HAP-1 (cell line): ENCODE data around the gene MEIS1.
A peak's percentile ranks its signal among the peaks of the same experiment; 100 is the strongest.

Source experiments
- DNase-seq, 2 experiments: peaks; one replicate each; pipeline ENCODE4 v3.0.0-alpha.2; 2016 to 2020; ENCODE audit warnings: low spot score in 2 of 2
- H3K27me3 ChIP-seq: fragments of 250-450 bp; sonication (Bioruptor Pico); 2 replicates; pipeline ENCODE4 v1.5.1; 2020; ENCODE audit warnings: low read depth, mild to moderate bottlenecking, moderate library complexity
- H3K36me3 ChIP-seq: fragments of 250-450 bp; sonication (Bioruptor Pico); replicated peaks from 2 replicates; pipeline ENCODE4 v1.5.1; 2020; ENCODE audit warnings: mild to moderate bottlenecking
- H3K4me1 ChIP-seq: fragments of 250-450 bp; sonication (Bioruptor Pico); 2 replicates; pipeline ENCODE4 v1.5.1; 2020; ENCODE audit warnings: mild to moderate bottlenecking
- H3K4me3 ChIP-seq: fragments of 250-450 bp; sonication (Bioruptor Pico); 2 replicates; pipeline ENCODE4 v1.5.1; 2020; ENCODE audit warnings: mild to moderate bottlenecking, moderate library complexity
- H3K9me3 ChIP-seq: fragments of 250-450 bp; sonication (Bioruptor Pico); 2 replicates; pipeline ENCODE4 v1.5.1; 2020; ENCODE audit warnings: mild to moderate bottlenecking, moderate library complexity
- in situ Hi-C: fragments of 300-500 bp; cut with MboI; formaldehyde crosslinking; loops from 3 replicates; pipeline ENCODE4 v1.14.3; 2020; ENCODE audit warnings: low sequenced_read_pairs, inconsistent platforms, mixed read lengths

Gene MEIS1

DNA sequence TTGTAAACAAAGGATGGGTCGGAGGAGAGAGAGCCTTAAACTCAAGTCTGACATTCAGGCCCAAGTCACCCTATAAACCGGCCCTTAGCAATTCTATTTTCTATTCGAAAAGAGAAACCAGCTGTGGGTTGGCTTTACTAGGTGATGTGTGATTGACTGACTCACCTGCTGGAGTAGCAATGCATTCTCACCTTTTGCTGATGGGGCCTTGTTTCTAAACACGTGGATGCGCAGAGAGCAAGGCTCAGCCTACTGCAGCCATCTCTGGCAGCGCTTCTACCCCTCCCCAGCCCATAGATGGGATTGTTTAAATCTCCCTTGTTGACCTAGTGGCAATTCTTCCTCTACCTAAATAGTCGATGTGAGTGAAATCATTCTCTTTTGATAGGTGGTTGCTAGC lies 138.5 kb downstream of the MEIS1 start:
- Histone ChIP-seq H3K36me3 (no peaks in the 10 kb centered on the region), H3K27me3 (peaks cover 12% of the 10 kb centered on the region), H3K4me1 (peaks cover 22% of the 10 kb centered on the region), H3K9me3 (no peaks in the 10 kb centered on the region), H3K4me3 (no peak overlapping the region)
- in situ Hi-C loops: loop anchor here (25.0 kb wide), 1 partner anchor 936 kb away; no protein-coding TSS in a partner anchor
- DNase-seq: no peak

DNA sequence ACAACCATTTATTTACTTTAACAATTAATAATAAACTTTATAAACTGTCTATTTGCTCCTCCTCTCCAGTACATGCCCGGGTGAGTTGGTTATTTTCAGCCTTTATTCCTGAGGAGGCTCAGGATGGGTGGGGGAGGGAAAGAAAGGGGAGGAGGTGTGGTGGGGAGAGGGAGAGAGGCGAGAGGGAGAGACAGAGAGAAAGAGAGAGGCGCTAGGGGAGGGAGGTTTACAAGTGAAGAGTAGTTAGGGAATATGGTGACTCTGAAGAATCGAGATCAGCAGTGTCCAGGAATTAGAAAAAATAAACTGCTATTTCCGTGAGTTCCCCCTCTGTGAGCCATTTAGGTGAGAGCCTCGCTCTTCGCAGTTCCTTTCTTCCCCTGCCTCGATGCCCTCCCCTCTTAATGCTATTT lies 138.9 kb downstream of the MEIS1 start:
- Histone ChIP-seq H3K36me3 (no peaks in the 10 kb centered on the region), H3K27me3 (peaks cover 16% of the 10 kb centered on the region), H3K4me1 (peaks cover 21% of the 10 kb centered on the region), H3K4me3 (no peak overlapping the region), H3K9me3 (no peaks in the 10 kb centered on the region)
- in situ Hi-C loops: loop anchor here (25.0 kb wide), 1 partner anchor 937 kb away; no protein-coding TSS in a partner anchor
- DNase-seq: peak in 1 of 2 experiments; percentile 28

DNA sequence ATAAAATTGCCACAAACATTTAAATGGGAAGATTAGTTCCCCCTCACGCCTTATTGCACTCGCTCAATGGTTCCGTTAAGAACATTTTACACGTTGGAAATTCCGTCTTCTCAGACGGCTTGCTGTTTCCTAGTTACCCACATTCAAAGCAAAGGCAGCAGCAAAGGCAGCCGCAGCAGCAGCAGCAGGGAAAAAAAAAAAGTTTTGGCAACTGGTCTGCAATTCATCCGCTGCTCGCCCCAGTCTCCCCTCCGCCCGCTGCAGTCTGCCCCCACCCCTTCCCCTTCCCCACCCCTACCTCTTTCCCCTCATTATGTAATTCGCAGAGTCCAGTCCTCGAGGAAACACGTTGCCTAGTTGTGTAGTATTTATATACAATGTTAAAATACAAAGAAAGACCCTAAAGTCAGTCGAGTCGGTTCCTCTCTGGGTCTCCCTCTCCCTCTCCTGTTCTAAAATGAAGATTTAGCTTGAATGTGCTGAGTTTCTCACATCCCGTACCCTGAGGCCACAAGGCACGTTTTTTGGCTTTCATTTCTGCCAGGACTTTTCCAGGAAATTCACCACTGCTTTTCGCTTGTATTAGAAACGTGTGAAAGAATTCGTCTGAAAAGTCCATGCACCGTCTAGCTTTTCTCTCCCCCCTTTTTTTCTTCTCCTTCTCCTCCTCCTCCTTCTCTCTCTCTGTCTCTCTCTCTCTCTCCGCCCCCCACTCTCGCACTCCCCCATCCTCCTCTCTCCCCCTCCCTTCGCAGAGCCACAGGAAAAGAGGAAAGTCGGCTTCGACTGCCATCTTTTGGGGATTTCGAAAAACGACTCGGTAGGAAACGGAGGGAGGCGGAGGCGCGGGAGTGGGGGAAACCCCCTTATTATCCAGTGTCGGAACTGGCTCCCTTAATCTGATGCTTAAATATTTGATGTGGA lies 140.0 kb downstream of the MEIS1 start:
- no peaks in the 10 kb centered on the region for H3K36me3 ChIP-seq
- H3K4me1 ChIP-seq: peaks cover 11% of the 10 kb centered on the region
- peak overlapping the region; percentile 27 for H3K4me3 ChIP-seq
- H3K9me3 ChIP-seq: no peaks in the 10 kb centered on the region
- peaks cover 27% of the 10 kb centered on the region for H3K27me3 ChIP-seq
- in situ Hi-C loops: loop anchor here (5.0 to 25.0 kb wide), 2 partner anchors 148 to 938 kb away; no protein-coding TSS in a partner anchor
- DNase-seq: peak; percentile 74 to 84

DNA sequence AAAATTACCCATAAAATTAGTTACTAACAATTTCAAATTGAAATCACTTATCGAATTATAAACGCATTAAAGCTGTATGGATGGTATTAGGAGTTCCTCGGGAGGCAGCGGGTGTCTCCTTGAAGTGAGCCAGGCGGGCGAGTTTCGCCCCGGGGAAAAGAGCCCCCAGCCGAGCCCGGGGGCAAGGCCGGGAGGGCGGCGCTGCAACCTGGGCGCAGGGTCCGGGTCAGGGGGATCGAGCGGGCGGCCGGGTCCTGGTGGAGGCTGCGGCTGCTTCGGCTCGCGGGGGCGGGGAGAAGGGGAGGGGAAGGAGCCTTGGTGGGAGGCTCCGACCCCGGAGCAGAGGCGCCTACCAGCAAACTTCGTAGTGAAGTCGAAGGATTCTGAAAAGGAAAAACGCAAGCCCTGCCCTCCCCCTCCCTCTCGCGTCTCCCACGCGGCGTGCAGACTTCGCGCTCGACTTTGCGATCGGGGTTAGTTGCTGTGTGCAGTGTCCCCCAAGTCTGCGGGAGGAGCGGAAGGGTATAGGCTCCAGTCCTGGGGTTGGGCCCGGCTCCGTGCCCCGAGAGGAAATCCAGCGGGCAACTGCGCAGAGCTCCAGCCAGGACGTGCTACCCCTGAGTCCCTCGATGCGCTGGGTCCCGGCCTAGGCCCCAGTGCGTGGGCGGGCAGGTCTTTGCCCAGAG lies 140.8 kb downstream of the MEIS1 start:
- Histone ChIP-seq H3K27me3 (peaks cover 35% of the 10 kb centered on the region), H3K4me1 (peaks cover 5% of the 10 kb centered on the region), H3K9me3 (no peaks in the 10 kb centered on the region), H3K4me3 (peak overlapping the region; percentile 27), H3K36me3 (no peaks in the 10 kb centered on the region)
- in situ Hi-C loops: loop anchor here (5.0 kb wide), 1 partner anchor 148 kb away; no protein-coding TSS in a partner anchor
- peak in 1 of 2 experiments; percentile 33 for DNase-seq

DNA sequence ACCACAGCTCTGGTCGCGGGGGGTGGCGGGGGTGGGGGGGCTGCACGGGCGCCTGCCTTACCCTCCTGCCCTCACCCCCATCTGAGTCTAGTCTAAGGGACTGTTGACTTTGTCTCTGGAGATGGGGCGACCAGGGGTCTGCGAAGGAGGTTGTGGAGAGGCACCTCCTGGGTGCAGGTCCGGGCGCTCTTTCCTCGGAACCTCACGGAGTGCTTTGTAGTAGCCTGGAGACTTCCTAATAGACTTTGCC lies 141.3 kb downstream of the MEIS1 start:
- peaks cover 40% of the 10 kb centered on the region for H3K27me3 ChIP-seq

DNA sequence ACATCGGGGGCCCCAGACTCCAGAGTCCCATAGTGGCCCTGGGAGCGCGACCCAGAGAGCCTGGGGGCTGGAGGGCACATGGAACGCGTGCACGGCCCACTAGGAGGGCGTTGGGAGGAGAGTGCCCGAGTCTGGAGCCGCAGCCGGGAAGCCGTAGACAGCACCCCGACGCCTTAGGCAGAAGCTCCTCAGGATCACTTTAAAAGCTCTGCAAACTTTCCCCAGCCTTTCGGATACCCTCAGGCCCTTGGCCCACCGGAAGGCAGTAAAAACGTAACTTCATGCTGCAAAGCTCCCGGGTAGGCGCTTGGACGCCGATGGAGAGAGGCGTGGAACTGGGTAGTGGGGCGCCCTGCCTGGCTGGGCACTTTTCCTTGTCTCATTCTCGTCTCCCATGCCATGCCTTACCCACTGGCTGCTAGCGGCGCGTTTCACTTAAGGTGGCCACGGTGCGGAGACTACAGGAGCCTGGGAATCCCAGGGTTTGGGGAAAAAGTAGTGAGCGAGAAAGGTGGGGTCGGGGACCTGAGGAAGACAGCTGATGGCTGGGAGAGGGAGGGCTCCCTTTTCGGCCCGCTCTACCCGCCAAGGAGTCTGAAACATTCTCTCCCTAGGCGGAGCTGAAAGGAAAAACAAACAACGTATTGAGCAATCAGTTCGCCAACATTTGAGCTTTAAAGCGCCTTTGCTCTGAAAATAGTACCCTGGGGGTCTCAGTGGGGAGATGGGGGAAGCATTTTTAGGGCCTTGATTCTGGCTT lies 141.8 kb downstream of the MEIS1 start:
- Histone ChIP-seq H3K4me3 (no peak overlapping the region), H3K9me3 (no peaks in the 10 kb centered on the region; the same call in 1 of the 2 replicates), H3K36me3 (no peaks in the 10 kb centered on the region), H3K4me1 (peaks cover 5% of the 10 kb centered on the region), H3K27me3 (peaks cover 45% of the 10 kb centered on the region)
- in situ Hi-C loops: loop anchor here (5.0 kb wide), 1 partner anchor 149 kb away; no protein-coding TSS in a partner anchor
- DNase-seq: no peak

More for the DNA sequence above, 141.3 kb downstream of the MEIS1 start:
- Histone ChIP-seq H3K4me3 (no peak overlapping the region), H3K4me1 (peaks cover 5% of the 10 kb centered on the region), H3K9me3 (no peaks in the 10 kb centered on the region), H3K36me3 (no peaks in the 10 kb centered on the region)
- no peak for DNase-seq
- in situ Hi-C loops: loop anchor here (5.0 kb wide), 1 partner anchor 149 kb away; no protein-coding TSS in a partner anchor

DNA sequence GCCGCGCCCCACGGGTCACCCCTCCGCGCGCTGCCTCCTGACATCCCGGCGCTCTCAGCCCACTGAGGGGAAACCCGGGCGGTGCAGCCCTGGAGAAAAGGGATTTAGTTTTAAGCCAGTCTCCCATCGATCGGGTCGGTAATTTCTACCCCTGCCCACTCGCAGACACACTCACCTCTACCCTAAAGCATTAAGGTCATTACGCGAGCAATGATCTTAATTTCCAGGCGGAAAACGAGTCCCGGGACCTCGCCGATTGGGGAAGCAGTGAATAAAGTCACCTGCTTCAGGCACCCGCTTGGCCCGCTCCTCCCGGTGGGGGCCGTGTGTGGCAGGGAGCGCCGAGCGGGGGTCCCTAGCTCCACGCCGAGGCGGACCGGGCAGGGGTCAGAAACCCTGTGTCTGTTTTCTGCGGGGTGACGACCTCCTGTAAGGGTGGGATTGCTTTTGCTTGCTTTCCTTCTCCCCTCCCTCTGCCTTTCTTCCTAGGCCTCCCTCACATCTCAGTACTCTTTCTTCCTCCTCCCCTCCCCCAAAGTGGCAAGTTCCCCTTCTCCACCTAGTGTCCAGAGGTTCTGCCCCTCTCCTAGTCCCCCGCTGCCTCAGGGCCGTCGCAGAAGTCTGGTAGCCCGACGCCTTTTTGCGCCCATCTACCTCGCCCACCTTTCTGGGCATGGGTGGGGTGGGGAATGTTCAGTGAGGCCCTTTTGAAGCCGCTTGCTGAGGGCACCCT lies 142.6 kb downstream of the MEIS1 start:
- no peaks in the 10 kb centered on the region; the same call in 1 of the 2 replicates for H3K9me3 ChIP-seq
- DNase-seq: no peak
- peaks cover 52% of the 10 kb centered on the region for H3K27me3 ChIP-seq
- no peak overlapping the region for H3K4me3 ChIP-seq
- peaks cover 5% of the 10 kb centered on the region for H3K4me1 ChIP-seq
- H3K36me3 ChIP-seq: no peaks in the 10 kb centered on the region
- in situ Hi-C loops: loop anchor here (5.0 kb wide), 1 partner anchor 150 kb away; no protein-coding TSS in a partner anchor

DNA sequence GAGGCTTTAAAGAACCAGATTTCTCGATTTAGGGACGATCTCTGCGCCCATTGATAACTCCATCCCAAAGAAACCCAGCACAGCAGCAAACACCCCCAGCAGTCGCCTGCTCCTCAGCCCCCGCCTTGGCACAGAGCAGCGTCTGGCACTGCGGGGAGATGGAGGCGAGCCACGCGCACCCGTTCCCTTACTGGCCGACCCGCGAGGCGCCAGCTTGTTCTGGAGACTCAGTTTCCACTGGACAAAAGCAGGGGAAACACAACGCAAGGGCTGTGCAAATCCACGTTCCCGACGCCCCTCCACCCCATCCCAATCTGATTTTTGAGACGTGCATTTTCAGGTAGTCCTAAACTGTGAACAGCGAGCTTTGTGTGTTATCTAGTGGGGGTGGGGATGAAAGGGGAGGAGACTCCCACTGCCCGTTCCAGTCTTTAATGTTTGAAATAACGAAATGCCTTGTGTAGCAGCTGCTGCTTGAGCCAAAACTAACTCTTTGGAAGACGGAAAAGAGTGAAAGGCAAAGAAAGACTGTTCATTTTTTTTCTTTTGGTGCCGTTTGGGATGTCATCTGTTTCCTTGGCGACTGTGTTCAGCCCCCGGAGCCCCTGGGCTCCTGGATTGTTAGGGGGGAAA lies 143.2 kb downstream of the MEIS1 start:
- Histone ChIP-seq H3K9me3 (no peaks in the 10 kb centered on the region; the same call in 1 of the 2 replicates), H3K4me3 (no peak overlapping the region), H3K27me3 (peaks cover 59% of the 10 kb centered on the region), H3K36me3 (no peaks in the 10 kb centered on the region), H3K4me1 (peaks cover 5% of the 10 kb centered on the region)
- DNase-seq: no peak
- in situ Hi-C loops: loop anchor here (5.0 kb wide), 1 partner anchor 151 kb away; no protein-coding TSS in a partner anchor

DNA sequence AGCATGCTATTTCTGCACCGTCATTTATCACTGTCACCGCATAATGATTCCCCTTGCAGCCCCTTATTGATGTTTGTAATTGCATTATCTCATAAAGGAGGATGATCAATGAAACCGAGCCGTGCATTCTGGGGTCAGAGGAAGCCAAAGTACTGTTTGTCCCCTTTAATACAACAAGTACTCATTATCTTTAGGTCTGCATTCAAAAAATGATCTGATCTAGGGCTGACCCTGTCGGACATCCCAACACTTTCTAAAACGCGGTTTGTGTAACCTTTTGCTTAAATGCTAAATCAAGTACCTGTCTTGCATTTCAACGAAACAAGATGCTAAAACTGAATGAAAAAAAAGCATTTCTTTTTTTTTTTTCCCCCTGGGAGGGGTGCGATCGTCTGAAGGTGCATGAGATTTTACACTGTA lies 143.8 kb downstream of the MEIS1 start:
- in situ Hi-C loops: loop anchor here (5.0 kb wide), 1 partner anchor 151 kb away; no protein-coding TSS in a partner anchor
- Histone ChIP-seq H3K4me3 (no peak overlapping the region), H3K36me3 (no peaks in the 10 kb centered on the region), H3K9me3 (no peaks in the 10 kb centered on the region; the same call in 1 of the 2 replicates), H3K27me3 (peaks cover 64% of the 10 kb centered on the region), H3K4me1 (peaks cover 4% of the 10 kb centered on the region)
- no peak for DNase-seq

DNA sequence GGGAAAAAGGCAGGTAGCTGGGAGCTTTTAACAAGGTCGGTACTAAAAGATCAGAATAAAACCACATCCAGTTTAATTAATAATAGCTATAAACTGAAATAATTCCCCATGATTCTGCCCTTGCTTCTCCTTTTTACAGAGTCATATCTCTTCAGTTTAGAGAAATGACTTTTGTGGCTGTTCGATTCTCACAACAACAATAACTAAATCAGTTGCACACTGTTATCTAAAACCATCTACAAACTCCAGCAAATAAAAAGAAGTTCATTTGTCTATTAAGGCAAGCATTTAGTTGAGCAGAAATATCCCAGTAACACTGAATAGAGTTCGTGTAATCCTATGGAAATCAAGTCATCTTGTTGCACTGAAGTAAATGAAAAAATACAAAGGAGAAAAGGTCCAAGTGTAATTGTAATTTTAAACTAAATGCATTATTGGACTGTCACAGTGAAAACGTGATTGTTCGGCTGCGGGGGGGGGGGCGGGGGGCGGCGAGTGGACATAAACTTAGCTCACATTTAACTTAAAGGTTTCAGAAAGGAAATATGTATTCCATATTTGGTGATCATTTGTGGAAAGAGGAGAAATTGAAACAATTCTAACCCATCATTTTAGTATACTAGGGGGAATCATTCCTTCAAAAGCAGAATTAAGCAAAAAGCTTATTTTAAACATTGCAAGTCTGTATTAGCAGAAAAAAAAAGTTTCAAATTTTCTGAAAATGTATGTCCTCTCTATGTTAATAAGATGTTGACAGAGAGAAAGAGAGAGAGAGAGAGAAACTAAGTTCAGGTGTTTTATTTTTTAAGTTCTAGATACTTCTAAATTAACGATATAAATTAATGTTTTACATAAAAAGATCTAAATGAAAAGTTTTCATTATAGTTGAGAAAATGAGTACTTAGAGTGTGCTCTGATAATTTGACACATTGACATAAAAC lies 144.5 kb downstream of the MEIS1 start:
- Histone ChIP-seq H3K4me3 (no peak overlapping the region), H3K4me1 (no peaks in the 10 kb centered on the region; the same call in 1 of the 2 replicates), H3K27me3 (peaks cover 72% of the 10 kb centered on the region), H3K36me3 (no peaks in the 10 kb centered on the region), H3K9me3 (no peaks in the 10 kb centered on the region; the same call in 1 of the 2 replicates)
- no peak for DNase-seq
- in situ Hi-C loops: loop anchor here (5.0 kb wide), 1 partner anchor 152 kb away; no protein-coding TSS in a partner anchor

DNA sequence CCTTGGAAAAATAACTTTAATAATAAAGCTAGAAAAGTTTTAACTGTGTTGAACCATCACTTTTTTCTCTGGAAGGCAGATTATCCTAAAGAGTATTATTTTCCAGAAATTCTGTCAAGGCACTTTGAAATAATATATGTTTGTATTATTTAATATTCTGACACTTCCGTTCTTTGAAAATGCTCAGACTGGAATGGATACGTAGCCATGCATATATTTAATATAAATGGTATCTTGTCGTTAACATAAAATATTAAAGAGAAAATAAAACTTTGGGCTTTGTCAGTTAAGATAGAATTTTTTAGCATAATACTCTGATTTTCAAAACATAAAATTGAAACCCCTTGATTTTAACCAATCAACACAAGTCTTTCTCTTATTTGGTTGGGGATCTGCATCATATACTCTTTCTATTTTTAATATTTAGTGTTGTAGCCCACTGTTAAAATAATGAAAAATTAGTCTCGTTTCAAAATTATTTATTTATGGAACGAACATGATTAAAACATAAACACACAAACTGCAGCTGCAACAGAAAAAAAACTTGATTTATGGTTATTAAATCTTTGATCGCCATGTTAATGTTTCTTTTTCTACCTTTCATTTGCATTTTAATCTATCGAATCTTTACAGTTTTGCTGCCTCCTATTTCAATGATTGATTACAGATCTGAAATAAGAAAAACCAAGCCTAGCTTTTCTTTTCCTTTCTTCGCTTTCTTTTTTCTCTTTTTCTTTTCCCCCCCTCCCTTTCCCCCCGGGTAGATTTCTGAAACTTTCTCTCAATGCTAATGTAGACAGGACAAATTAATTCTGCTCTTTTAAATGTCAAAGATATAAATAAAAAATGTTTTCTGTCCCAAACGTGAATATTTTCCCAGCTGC lies 145.5 kb downstream of the MEIS1 start:
- no peak overlapping the region for H3K4me3 ChIP-seq
- in situ Hi-C loops: no loop called here
- H3K27me3 ChIP-seq: peaks cover 82% of the 10 kb centered on the region

More for the DNA sequence above, 145.5 kb downstream of the MEIS1 start:
- no peaks in the 10 kb centered on the region; the same call in 1 of the 2 replicates for H3K4me1 ChIP-seq
- H3K9me3 ChIP-seq: no peaks in the 10 kb centered on the region; the same call in 1 of the 2 replicates
- H3K36me3 ChIP-seq: no peaks in the 10 kb centered on the region
- DNase-seq: no peak
